Keratinocyte (primary cell): ENCODE results near the gene FRAS1. TPM values are rescaled to one million over a fixed set of nuclear protein-coding genes. Genes with fewer than 3 reads are reported as not detected.

Experiments
- DNase-seq: peaks from one replicate; pipeline ENCODE4 v3.0.0-alpha.2; 2011; ENCODE audit warnings: low read depth, missing footprints, low spot score
- FAIRE-seq: peaks from 2 replicates; lab custom pipeline; 2011; peaks lifted over from hg19 to GRCh38; lab: Jason Lieb, UNC
- H2AFZ ChIP-seq: 2 replicates; pipeline ENCODE4 v1.6.0; 2012; ENCODE audit warnings: low read length, control low read depth, inconsistent platforms; ENCODE audit not compliant: control insufficient read depth
- H3K27ac ChIP-seq: 2 replicates; pipeline ENCODE4 v1.5.1; 2011; ENCODE audit warnings: low read length; ENCODE audit not compliant: control insufficient read depth, insufficient read depth
- H3K27me3 ChIP-seq: 3 replicates; pipeline ENCODE4 v1.6.0; 2011; ENCODE audit warnings: low read length; ENCODE audit not compliant: control insufficient read depth, insufficient read depth; ENCODE audit errors: extremely low read depth
- H3K36me3 ChIP-seq, 2 experiments: 2 replicates in 1 of 2; 3 replicates in 1 of 2; pipeline ENCODE4 v1.5.1; 2011; ENCODE audit warnings: low read length in 2 of 2, mild to moderate bottlenecking in 1 of 2; ENCODE audit not compliant: control insufficient read depth in 2 of 2, insufficient read depth in 2 of 2; ENCODE audit errors: extremely low read depth in 1 of 2
- H3K4me1 ChIP-seq: 3 replicates; pipeline ENCODE4 v1.5.1; 2011; ENCODE audit warnings: low read length; ENCODE audit not compliant: control insufficient read depth, insufficient read depth; ENCODE audit errors: extremely low read depth
- H3K4me2 ChIP-seq: 3 replicates; pipeline ENCODE4 v1.6.0; 2011; ENCODE audit warnings: low read depth, low read length; ENCODE audit not compliant: control insufficient read depth, insufficient read depth; ENCODE audit errors: extremely low read depth
- H3K4me3 ChIP-seq, 3 experiments: fragments of 200-600 bp in 1 of 3; sonication (generic) in 1 of 3; 2 replicates in 2 of 3; 3 replicates in 1 of 3; pipeline ENCODE4 v1.5.1; 2011 to 2016; ENCODE audit warnings: low read length in 3 of 3, mild to moderate bottlenecking in 3 of 3, control low read depth in 2 of 3, inconsistent platforms in 1 of 3, low read depth in 1 of 3, mixed read lengths in 1 of 3, mixed run types in 1 of 3, moderate library complexity in 1 of 3; ENCODE audit not compliant: control insufficient read depth in 2 of 3, insufficient read depth in 2 of 3; ENCODE audit errors: extremely low read depth in 1 of 3
- H3K79me2 ChIP-seq: 2 replicates; pipeline ENCODE4 v1.6.0; 2012; ENCODE audit warnings: low read length; ENCODE audit not compliant: control insufficient read depth, insufficient read depth
- H3K9ac ChIP-seq: 3 replicates; pipeline ENCODE4 v1.6.0; 2011; ENCODE audit warnings: low read length; ENCODE audit not compliant: control insufficient read depth, insufficient read depth; ENCODE audit errors: extremely low read depth
- H3K9me1 ChIP-seq: 3 replicates; pipeline ENCODE4 v1.6.0; 2011; ENCODE audit warnings: low read length; ENCODE audit not compliant: control insufficient read depth, insufficient read depth; ENCODE audit errors: extremely low read depth
- H3K9me3 ChIP-seq: 2 replicates; pipeline ENCODE4 v1.5.1; 2012; ENCODE audit warnings: low read depth, low read length; ENCODE audit not compliant: control insufficient read depth
- H4K20me1 ChIP-seq: 3 replicates; pipeline ENCODE4 v1.6.0; 2011; ENCODE audit warnings: low read length; ENCODE audit not compliant: control insufficient read depth, insufficient read depth; ENCODE audit errors: extremely low read depth
- CTCF ChIP-seq, 3 experiments: IDR thresholded peaks in 1 of 3; conservative IDR thresholded peaks in 1 of 3; optimal IDR thresholded peaks in 1 of 3; 2 replicates in 2 of 3; 3 replicates in 1 of 3; pipeline versions ENCODE3 to v1.5.1; 2011; ENCODE audit warnings: low read length in 3 of 3, mild to moderate bottlenecking in 3 of 3, moderate library complexity in 2 of 3, control low read depth in 1 of 3, inconsistent platforms in 1 of 3; ENCODE audit not compliant: insufficient read depth in 2 of 3; ENCODE audit errors: extremely low read depth in 1 of 3
- EZH2 ChIP-seq: IDR thresholded peaks from one replicate; pipeline ENCODE4 v1.6.1; 2012; ENCODE audit warnings: inconsistent platforms, mild to moderate bottlenecking, low read length, moderate library complexity
- dilution Hi-C: fragments of 300-500 bp; cut with MboI; formaldehyde crosslinking; loops from one replicate; pipeline ENCODE4 v1.7.0; 2020; ENCODE audit warnings: low sequenced_read_pairs; ENCODE audit not compliant: extremely low pct_ligation_motif_present
- polyA plus RNA-seq, 5 experiments: library from polyadenylated mRNA; depleted of rRNA in 3 of 5; stranded (reverse) in 3 of 5; stranded (forward) in 1 of 5; unstranded in 1 of 5; fragments of >200 nt; gene quantifications; 1 replicate in 1 of 5; 2 replicates in 3 of 5; 3 replicates in 1 of 5; pipeline versions ENCODE4 v1.2.1 to v1.2.3, GENCODE V29; 2011 to 2012; ENCODE audit warnings: missing spikeins in 2 of 5, low read depth in 1 of 5, low replicate concordance in 1 of 5

FRAS1 gene
- polyA plus RNA-seq, 1 donor (not counting 4 experiments of a cell fraction or from before 2014, with no cell fraction given), result 3.5 TPM

DNA sequence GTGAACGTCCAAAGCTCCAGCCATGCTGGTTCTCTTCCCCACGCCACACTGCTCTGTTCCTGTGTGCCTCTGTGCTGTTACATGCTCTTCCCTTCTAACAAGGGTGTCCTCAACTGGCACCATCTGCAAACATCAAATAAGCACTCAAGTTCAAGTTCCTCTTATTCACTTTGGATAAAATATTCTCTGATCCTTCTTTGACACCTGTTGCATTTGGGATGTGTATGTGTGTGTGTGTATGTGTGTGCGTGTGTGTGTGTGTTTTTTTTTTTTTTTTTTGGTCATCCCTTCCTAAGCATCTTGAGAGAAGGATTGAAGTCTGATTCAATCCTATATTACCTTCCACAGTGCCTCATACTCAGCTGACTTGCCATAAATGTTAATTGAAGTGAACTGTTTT lies 290.4 kb downstream of the FRAS1 start:
- DNase-seq, result no peak

DNA sequence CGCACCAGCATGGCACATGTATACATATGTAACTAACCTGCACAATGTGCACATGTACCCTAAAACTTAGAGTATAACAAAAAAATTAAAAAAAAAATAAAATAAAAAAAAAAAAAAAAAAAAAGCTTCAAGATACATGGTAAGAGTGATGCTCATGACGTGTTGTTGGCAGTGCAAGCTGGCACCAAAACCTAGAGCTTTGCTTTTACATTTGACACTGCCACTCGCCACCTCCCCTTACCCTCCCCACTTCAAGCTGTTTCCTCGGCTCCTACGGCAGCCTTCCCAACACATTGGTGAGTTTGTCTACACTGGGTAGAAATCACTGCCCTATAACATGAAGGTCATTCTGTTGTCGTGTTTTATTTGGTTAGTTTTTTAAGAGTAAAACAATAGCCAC lies 296.8 kb downstream of the FRAS1 start:
- TF ChIP-seq CTCF (optimal IDR thresholded peaks at IDR 0.05 in 1 of 3, IDR thresholded peaks at IDR 0.05 in 1 of 3, conservative IDR thresholded peaks at IDR 0.05 in 1 of 3; ENCODE audit: extremely low read depth in 1 of 3, insufficient read depth in 2 of 3, low read length in 3 of 3), result no peak
- no peak for TF ChIP-seq EZH2
- H3K9me1 ChIP-seq, result no peaks in the 10 kb centered on the region
- H3K36me3 ChIP-seq, result no peaks in the 10 kb centered on the region
- no peak overlapping the region for H3K27ac ChIP-seq
- no peaks in the 10 kb centered on the region for H3K79me2 ChIP-seq
- dilution Hi-C loops, result no loop called here
- no peaks in the 10 kb centered on the region for H3K9me3 ChIP-seq
- H3K9ac ChIP-seq, result no peak overlapping the region
- H2AFZ ChIP-seq, result no peak overlapping the region
- H3K4me3 ChIP-seq, result no peak overlapping the region
- H3K27me3 ChIP-seq, result no peaks in the 10 kb centered on the region
- H3K4me2 ChIP-seq, result no peak overlapping the region
- DNase-seq, result no peak
- no peak for FAIRE-seq
- H3K4me1 ChIP-seq, result no peaks in the 10 kb centered on the region
- no peaks in the 10 kb centered on the region for H4K20me1 ChIP-seq

More for the DNA sequence above, 290.4 kb downstream of the FRAS1 start:
- Histone ChIP-seq H3K4me1 (no peaks in the 10 kb centered on the region), H3K27me3 (no peaks in the 10 kb centered on the region), H3K79me2 (no peaks in the 10 kb centered on the region), H3K27ac (no peak overlapping the region), H4K20me1 (no peaks in the 10 kb centered on the region), H3K4me2 (no peak overlapping the region), H3K9ac (no peak overlapping the region), H3K36me3 (no peaks in the 10 kb centered on the region), H3K9me1 (no peaks in the 10 kb centered on the region), H2AFZ (no peak overlapping the region), H3K9me3 (no peaks in the 10 kb centered on the region), H3K4me3 (no peak overlapping the region)
- no peak for FAIRE-seq
- TF ChIP-seq EZH2, result no peak
- TF ChIP-seq CTCF (optimal IDR thresholded peaks at IDR 0.05 in 1 of 3, IDR thresholded peaks at IDR 0.05 in 1 of 3, conservative IDR thresholded peaks at IDR 0.05 in 1 of 3; ENCODE audit: extremely low read depth in 1 of 3, insufficient read depth in 2 of 3, low read length in 3 of 3), result no peak
- dilution Hi-C loops, result no loop called here
